GM12875 (cell line): ENCODE data around the gene ZNF157.
"Not testable (repeated sequence)": the region's sequence is repeated elsewhere in the genome, so short reads cannot be mapped to it uniquely, and the experiment has no call there.

Experiments
- H3K4me3 ChIP-seq: one replicate; pipeline ENCODE4 v1.5.1; 2011; ENCODE audit warnings: low read depth, low read length, control low read depth
- TF ChIP-seq, protein P1 (sequence below): IDR thresholded peaks from 2 replicates; pipeline ENCODE4 v1.5.1; 2011; ENCODE audit warnings: low read depth, mild to moderate bottlenecking, control low read depth, inconsistent platforms, low read length, moderate library complexity, borderline replicate concordance; ENCODE audit not compliant: insufficient read depth

ZNF157 gene

DNA sequence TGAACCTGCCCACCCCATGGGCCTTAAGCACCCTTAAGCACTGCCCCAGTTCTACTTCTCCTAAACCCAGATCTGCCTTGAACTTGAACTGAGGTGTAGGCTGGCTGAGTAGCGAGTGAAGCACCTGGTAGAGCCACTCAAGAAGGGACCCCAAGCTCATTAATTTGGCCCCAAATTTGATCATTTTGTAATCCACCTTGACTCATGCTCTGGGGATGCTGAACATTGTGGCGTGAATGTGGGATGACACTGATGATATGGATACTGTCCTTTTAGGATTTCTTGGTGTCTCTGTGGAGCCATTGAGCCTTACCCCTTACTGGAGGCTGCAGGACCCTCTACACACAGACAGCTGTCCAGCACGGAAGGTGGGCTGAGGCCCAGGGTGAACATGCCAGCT lies at the start of gene ZNF157:
Gene ZNF157 (plus strand): TSS at position 301 of the 400 bp plus-strand sequence. CDS start 91 bp downstream, at position 392.
- TF ChIP-seq, protein P1, sequence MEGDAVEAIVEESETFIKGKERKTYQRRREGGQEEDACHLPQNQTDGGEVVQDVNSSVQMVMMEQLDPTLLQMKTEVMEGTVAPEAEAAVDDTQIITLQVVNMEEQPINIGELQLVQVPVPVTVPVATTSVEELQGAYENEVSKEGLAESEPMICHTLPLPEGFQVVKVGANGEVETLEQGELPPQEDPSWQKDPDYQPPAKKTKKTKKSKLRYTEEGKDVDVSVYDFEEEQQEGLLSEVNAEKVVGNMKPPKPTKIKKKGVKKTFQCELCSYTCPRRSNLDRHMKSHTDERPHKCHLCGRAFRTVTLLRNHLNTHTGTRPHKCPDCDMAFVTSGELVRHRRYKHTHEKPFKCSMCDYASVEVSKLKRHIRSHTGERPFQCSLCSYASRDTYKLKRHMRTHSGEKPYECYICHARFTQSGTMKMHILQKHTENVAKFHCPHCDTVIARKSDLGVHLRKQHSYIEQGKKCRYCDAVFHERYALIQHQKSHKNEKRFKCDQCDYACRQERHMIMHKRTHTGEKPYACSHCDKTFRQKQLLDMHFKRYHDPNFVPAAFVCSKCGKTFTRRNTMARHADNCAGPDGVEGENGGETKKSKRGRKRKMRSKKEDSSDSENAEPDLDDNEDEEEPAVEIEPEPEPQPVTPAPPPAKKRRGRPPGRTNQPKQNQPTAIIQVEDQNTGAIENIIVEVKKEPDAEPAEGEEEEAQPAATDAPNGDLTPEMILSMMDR = no peak
- no peak within 1 kb of the TSS for H3K4me3 ChIP-seq

DNA sequence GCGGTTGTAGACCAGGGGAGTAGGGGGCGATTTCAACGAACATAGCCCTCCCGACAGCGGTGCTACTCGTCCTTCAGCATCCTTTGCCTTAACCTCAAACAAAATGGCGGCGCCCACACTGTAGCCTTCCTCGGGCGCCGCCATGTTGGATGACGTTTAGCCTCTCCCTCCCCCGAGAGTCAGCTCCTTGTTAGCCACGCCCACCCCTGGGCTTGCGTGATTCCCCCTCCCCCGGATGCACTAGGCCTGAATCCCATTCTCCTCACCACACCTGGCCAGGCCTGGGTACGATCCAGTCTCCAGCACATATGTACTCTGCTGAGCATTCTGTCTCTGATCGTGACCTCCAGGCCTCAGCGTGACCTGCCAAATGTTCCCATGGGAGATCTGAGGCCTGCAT lies 49.0 kb upstream of the ZNF157 start:
- no peak overlapping the region for H3K4me3 ChIP-seq
- TF ChIP-seq, protein P1 = no peak

DNA sequence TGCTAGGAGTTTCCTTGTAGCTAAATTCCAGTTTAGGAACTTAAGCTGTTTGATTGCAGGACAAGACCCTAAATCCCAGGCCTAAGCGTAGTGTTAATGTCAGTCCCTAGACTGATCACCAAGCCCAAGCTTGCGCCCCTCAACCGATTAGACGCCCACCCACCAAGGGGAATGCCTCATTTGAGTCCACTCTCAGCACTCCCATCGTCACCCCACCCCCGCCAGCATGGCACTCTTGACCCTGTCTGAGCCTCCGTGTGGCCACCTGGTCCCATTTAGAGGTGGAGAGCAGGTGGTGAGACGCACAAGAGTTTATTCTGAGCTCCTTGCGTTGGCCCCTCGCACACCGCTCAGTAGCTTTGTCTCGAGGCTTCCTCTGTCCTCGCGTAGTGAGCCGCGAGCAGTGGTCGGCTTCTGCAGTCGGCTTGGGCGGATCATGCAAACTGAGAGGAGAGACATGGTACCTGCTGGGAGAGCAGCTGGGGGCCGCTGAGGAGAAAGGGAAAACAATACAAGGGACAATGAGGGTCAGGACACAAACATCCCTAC lies 48.5 kb upstream of the ZNF157 start:
- H3K4me3 ChIP-seq = no peak overlapping the region
- TF ChIP-seq, protein P1 = no peak

DNA sequence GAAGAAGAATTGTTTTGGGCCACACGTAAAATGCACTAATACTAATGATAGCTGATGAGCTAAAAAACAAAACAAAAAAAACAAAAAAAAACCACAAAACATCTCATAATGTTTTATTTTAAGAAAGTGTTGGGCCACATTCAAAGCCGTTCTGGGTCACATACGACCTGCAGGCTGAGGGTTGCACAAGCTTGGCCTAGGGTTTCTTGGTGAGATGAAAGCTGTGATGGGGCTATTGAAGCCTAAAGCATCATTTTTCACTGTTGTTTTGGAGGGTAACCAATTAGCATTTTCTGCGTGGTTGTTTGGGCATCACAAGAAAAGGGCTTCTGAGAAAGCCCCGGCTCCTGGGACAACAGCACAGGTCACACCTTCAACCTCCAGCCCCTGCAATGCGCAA lies 42.5 kb upstream of the ZNF157 start:
- TF ChIP-seq, protein P1 = no peak
- no peak overlapping the region for H3K4me3 ChIP-seq

DNA sequence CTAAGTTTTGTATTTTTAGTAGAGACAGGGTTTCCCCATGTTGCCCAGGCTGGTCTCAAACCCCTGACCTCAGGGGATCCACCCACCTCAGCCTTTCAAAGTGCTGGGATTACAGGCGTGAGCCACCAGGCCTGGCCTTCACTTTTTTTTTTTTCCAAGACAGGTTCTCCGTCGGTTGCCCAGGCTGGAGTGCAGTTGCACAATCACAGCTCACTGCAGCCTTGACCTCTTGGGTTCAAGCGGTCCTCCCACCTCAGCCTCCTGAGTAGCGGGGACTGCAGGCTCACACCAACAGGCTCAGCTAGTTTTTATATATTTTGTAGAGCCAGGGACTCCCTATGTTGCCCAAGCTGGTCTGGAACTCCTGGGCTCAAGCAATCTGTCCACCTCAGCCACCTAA lies 37.6 kb upstream of the ZNF157 start:
- H3K4me3 ChIP-seq = not testable (repeated sequence)

DNA sequence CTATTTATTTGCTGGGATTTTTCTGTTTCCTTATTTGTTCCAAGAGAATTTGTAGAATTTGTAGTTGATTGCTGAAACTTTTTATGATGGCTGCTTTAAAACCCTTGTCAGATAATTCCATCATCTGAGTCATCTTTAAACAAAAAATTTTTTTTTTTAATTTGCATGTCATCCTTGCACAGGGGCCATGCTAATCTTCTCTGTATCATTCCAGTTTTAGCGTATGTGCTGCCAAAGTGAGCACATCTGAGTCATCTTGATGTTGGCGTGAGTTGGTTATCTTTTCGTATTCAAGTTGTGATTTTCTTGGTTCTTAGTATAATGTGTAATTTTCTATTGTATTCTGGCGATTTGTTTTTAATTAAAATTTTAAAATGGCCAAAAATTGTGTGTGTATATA lies 18.7 kb upstream of the ZNF157 start:
- TF ChIP-seq, protein P1 = no peak
- H3K4me3 ChIP-seq = no peak overlapping the region

DNA sequence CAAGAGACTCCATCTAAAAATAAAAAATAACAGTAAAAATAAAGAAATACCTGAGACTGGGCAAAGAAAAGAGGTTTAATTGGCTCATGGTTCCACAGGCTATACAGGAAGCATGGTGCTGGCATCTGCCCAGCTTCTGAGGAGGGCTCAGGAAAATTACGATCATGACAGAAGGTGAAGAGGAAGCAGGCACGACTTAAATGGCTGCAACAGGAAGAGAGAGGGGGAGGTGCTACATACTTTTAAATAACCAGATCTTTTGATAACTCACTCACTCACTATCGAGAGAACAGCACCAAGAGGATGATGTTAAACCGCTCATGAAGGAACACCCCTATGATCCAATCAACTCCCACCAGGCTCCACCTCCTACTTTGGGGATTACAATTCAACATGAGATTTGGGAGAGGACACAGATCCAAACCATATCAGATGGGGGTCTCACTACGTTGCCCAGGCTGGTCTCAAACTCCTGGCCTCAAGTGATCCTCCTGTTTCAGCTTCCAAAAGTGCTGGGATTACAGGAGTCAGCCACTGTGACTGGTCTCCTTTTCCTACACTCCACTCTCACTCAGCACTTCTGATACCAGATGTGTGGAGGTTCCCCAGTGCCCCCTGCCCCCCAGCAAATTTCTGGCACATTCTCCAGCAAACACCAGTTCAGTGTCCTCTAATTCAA lies 11.9 kb upstream of the ZNF157 start:
- no peak overlapping the region for H3K4me3 ChIP-seq
- TF ChIP-seq, protein P1 = no peak
